ENCODE results near the gene TMA16. TPM values are rescaled to one million over a fixed set of nuclear protein-coding genes. Genes with fewer than 3 reads are reported as not detected.

Gene TMA16
- total and polyA plus RNA-seq, 2 of the 13 experiments (the other 11 are each of a cell fraction or from before 2014, with no cell fraction given) = 8.1 to 52.5 TPM

DNA sequence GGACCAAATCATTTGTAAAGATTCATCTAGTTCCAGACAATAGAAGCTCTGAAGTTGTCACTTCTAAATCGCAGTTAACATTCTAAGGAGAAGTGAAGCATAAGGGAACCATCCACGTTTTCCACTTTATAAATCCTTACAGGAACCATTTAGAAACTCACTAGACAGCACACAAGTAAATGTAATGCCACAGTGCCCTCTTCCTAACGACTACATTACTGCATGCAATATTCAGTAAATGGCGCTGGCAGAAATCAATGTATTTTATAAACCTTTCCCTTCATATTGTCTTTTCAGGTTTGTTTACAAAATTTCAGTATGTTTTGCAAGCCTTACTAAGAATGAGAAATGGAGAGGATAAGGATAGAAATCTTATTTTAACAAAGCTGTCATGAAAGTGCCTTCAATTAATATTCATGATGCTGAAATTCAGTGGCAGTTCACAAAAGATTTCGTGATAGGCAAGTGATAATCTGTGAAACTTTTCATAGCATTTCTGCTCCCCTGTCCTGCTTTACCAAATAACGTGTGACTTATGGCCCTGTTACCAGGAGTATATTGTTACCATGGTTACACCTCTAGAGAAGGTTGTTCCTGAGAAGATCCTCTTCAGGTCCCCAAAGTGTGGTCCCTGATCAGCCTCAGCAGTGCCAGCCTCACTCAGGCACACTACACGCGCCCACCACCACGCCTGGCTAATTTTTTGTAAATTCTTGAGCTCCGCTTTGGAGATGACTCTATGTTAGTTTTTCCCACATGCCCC lies 54.2 kb downstream of the TMA16 start:
- FAIRE-seq (peak; percentile 59), ATAC-seq (peak; percentile 69), DNase-seq (ENCODE audit: low spot score) (peak; percentile 37)
- intact Hi-C loops (cut with micrococcal nuclease; ENCODE audit: unreplicated experiment) (loop anchor here (1.0 to 5.0 kb wide), 3 partner anchors 64 to 1052 kb away; no protein-coding TSS in a partner anchor), in situ Hi-C loops (cut with HindIII; ENCODE audit: extremely low pct_ligation_motif_present, low pct_unique_long_range_greater_than_20kb) (loop anchor here (5.0 to 25.0 kb wide), 3 partner anchors 66 to 1061 kb away; no protein-coding TSS in a partner anchor)
- Histone ChIP-seq H3K79me2 (ENCODE audit: insufficient read depth, low read length) (no peaks in the 10 kb centered on the region), H3K4me2 (ENCODE audit: low read depth, low read length) (no peak overlapping the region), H3K9ac (ENCODE audit: insufficient read depth, low read depth, low read length) (no peak overlapping the region), H3K4me3 (replicated peaks in 1 of 3; ENCODE audit: insufficient read depth in 1 of 3, low read depth in 2 of 3, low read length in 3 of 3) (no peak overlapping the region), H3K4me1 (ENCODE audit: insufficient read depth, low read length) (0 out of 2 replicates have a peak, but pooled peaks cover 6% of the 10 kb centered on the region), H3K36me3 (replicated peaks in 1 of 2; ENCODE audit: control insufficient read depth in 1 of 2, insufficient read depth in 2 of 2, low read length in 2 of 2) (no peaks in the 10 kb centered on the region; a peak in 1 of 5 replicates), H3K9me3 (ENCODE audit: low read length) (no peaks in the 10 kb centered on the region), H3K27me3 (ENCODE audit: control insufficient read depth in 1 of 2, insufficient read depth in 2 of 2, low read length in 2 of 2) (no peaks in the 10 kb centered on the region), H4K20me1 (ENCODE audit: insufficient read depth, low read length) (no peaks in the 10 kb centered on the region), H3K27ac (ENCODE audit: extremely low read length, insufficient read depth, low read length) (no peak overlapping the region), H2AFZ (ENCODE audit: low read length) (no peak overlapping the region)
- 52% methylated on average over 10 of the region's 10 CpGs for WGBS (ENCODE audit: low lambda C conversion rate)
- BruUV-seq (replicated peaks) = no TSS peak
- CTCF ChIA-PET (ENCODE audit: low intra/inter-chr PET ratio, low total read pairs) = interaction anchor here (2.2 kb wide), 1 partner anchor 64 kb away, joined by 19 read pairs; no protein-coding TSS in a partner anchor
- POLR2A ChIA-PET = no interaction called here
- TF ChIP-seq ZNF552 (CRISPR knock-in tag; IDR thresholded peaks at IDR 0.05; ENCODE audit: borderline replicate concordance) (no peak), TAF15 (IDR thresholded peaks at IDR 0.05; ENCODE audit: low read depth, low read length, poor library complexity, severe bottlenecking) (no peak), ETV6 (CRISPR knock-in tag; conservative IDR thresholded peaks at IDR 0.05) (no peak), RAD21 (CRISPR knock-in tag; IDR thresholded peaks at IDR 0.05) (peak; percentile 35; the same call in 1 of the 2 replicates), MAFF (IDR thresholded peaks at IDR 0.05; ENCODE audit: low read depth, low read length) (no peak), ZFAT (CRISPR knock-in tag; conservative IDR thresholded peaks at IDR 0.05) (no peak), ZNF180 (CRISPR knock-in tag; IDR thresholded peaks at IDR 0.05; ENCODE audit: borderline replicate concordance, low read depth) (no peak), LCORL (IDR thresholded peaks at IDR 0.05) (no peak), LCORL (CRISPR knock-in tag; IDR thresholded peaks at IDR 0.05) (no peak), STAG1 (CRISPR knock-in tag; IDR thresholded peaks at IDR 0.05) (peak; percentile 73), REL (CRISPR knock-in tag; conservative IDR thresholded peaks at IDR 0.05) (no peak), SMC3 (IDR thresholded peaks at IDR 0.05; ENCODE audit: low read length) (peak; percentile 64), RFX1 (IDR thresholded peaks at IDR 0.05) (peak; percentile 34; the same call in 1 of the 2 replicates), ZNF530 (CRISPR knock-in tag; IDR thresholded peaks at IDR 0.05; ENCODE audit: low read depth) (no peak), ZNF260 (CRISPR knock-in tag; IDR thresholded peaks at IDR 0.05; ENCODE audit: borderline replicate concordance, low read depth) (no peak)
- TF ChIP-seq, protein P1, sequence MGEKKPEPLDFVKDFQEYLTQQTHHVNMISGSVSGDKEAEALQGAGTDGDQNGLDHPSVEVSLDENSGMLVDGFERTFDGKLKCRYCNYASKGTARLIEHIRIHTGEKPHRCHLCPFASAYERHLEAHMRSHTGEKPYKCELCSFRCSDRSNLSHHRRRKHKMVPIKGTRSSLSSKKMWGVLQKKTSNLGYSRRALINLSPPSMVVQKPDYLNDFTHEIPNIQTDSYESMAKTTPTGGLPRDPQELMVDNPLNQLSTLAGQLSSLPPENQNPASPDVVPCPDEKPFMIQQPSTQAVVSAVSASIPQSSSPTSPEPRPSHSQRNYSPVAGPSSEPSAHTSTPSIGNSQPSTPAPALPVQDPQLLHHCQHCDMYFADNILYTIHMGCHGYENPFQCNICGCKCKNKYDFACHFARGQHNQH (CRISPR knock-in tag; IDR thresholded peaks at IDR 0.05) = no peak
- TF ChIP-seq, protein P2, sequence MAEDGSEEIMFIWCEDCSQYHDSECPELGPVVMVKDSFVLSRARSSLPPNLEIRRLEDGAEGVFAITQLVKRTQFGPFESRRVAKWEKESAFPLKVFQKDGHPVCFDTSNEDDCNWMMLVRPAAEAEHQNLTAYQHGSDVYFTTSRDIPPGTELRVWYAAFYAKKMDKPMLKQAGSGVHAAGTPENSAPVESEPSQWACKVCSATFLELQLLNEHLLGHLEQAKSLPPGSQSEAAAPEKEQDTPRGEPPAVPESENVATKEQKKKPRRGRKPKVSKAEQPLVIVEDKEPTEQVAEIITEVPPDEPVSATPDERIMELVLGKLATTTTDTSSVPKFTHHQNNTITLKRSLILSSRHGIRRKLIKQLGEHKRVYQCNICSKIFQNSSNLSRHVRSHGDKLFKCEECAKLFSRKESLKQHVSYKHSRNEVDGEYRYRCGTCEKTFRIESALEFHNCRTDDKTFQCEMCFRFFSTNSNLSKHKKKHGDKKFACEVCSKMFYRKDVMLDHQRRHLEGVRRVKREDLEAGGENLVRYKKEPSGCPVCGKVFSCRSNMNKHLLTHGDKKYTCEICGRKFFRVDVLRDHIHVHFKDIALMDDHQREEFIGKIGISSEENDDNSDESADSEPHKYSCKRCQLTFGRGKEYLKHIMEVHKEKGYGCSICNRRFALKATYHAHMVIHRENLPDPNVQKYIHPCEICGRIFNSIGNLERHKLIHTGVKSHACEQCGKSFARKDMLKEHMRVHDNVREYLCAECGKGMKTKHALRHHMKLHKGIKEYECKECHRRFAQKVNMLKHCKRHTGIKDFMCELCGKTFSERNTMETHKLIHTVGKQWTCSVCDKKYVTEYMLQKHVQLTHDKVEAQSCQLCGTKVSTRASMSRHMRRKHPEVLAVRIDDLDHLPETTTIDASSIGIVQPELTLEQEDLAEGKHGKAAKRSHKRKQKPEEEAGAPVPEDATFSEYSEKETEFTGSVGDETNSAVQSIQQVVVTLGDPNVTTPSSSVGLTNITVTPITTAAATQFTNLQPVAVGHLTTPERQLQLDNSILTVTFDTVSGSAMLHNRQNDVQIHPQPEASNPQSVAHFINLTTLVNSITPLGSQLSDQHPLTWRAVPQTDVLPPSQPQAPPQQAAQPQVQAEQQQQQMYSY (CRISPR knock-in tag; IDR thresholded peaks at IDR 0.05) = no peak
- TF ChIP-seq, protein P3, sequence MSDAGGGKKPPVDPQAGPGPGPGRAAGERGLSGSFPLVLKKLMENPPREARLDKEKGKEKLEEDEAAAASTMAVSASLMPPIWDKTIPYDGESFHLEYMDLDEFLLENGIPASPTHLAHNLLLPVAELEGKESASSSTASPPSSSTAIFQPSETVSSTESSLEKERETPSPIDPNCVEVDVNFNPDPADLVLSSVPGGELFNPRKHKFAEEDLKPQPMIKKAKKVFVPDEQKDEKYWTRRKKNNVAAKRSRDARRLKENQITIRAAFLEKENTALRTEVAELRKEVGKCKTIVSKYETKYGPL (CRISPR knock-in tag; IDR thresholded peaks at IDR 0.05) = no peak

Measured in HepG2 (cell line).